SK-N-SH treated with all-trans-retinoic acid at 6 μM for 48 hours (cell line): ENCODE measurements around the gene CFAP61.

ENCODE experiments used
- ATAC-seq: fragments of 200-7000 bp; cut with Tn5 transposase; 3 replicates; pipeline ENCODE4 v1.9.1; 2020; ENCODE audit warnings: mild to moderate bottlenecking, moderate library complexity
- ARNTL ChIP-seq: fragments of 450-650 bp; formaldehyde crosslinking; IDR thresholded peaks from 2 replicates; pipeline ENCODE4 v1.5.0; 2020; ENCODE audit warnings: low read depth, mild to moderate bottlenecking, moderate library complexity, borderline replicate concordance
- CSDC2 ChIP-seq: fragments of 250-450 bp; sonication (Bioruptor Pico); IDR thresholded peaks from 2 replicates; pipeline ENCODE4 v1.5.0; 2020; ENCODE audit warnings: mild to moderate bottlenecking, moderate library complexity
- ESRRG ChIP-seq: fragments of 250-450 bp; sonication (Bioruptor Pico); IDR thresholded peaks from 2 replicates; pipeline ENCODE4 v1.6.1; 2021; ENCODE audit warnings: mild to moderate bottlenecking
- GLIS3 ChIP-seq: fragments of 250-450 bp; sonication (Bioruptor Pico); IDR thresholded peaks from 2 replicates; pipeline ENCODE4 v1.5.0; 2020; ENCODE audit warnings: mild to moderate bottlenecking, moderate library complexity
- ISL1 ChIP-seq: fragments of 250-450 bp; sonication (Bioruptor Pico); IDR thresholded peaks from 2 replicates; pipeline ENCODE4 v2.1.2; 2022; ENCODE audit warnings: mild to moderate bottlenecking, moderate library complexity
- OSR1 ChIP-seq: fragments of 250-450 bp; sonication (Bioruptor Pico); IDR thresholded peaks from 2 replicates; pipeline ENCODE4 v1.8.0; 2022; ENCODE audit warnings: moderate library complexity, mild to moderate bottlenecking, inconsistent platforms
- PPARA ChIP-seq: fragments of 250-450 bp; sonication (Bioruptor Pico); IDR thresholded peaks from 2 replicates; pipeline ENCODE4 v1.5.0; 2020; ENCODE audit warnings: mild to moderate bottlenecking, borderline replicate concordance
- RARB ChIP-seq: fragments of 250-450 bp; sonication (Bioruptor Pico); IDR thresholded peaks from 2 replicates; pipeline ENCODE4 v1.8.0; 2021; ENCODE audit warnings: mild to moderate bottlenecking, moderate library complexity
- SNAI2 ChIP-seq: fragments of 250-450 bp; sonication (Bioruptor Pico); IDR thresholded peaks from 2 replicates; pipeline ENCODE4 v1.5.0; 2020; ENCODE audit warnings: mild to moderate bottlenecking, moderate library complexity
- TCF4 ChIP-seq: fragments of 250-450 bp; sonication (Bioruptor Pico); IDR thresholded peaks from 2 replicates; pipeline ENCODE4 v1.8.0; 2021; ENCODE audit warnings: mild to moderate bottlenecking, moderate library complexity, borderline replicate concordance
- TOX ChIP-seq: fragments of 250-450 bp; sonication (Bioruptor Pico); IDR thresholded peaks from 2 replicates; pipeline ENCODE4 v1.8.0; 2021; ENCODE audit warnings: mild to moderate bottlenecking, moderate library complexity, borderline replicate concordance
- TSHZ2 ChIP-seq: fragments of 250-450 bp; sonication (Bioruptor Pico); IDR thresholded peaks from 2 replicates; pipeline ENCODE4 v1.5.0; 2020; ENCODE audit warnings: mild to moderate bottlenecking, moderate library complexity
- ZFP3 ChIP-seq: fragments of 250-450 bp; sonication (Bioruptor Pico); IDR thresholded peaks from 2 replicates; pipeline ENCODE4 v1.5.0; 2020; ENCODE audit warnings: mild to moderate bottlenecking, moderate library complexity
- ZFP30 ChIP-seq: fragments of 450-650 bp; formaldehyde crosslinking; IDR thresholded peaks from 2 replicates; pipeline ENCODE4 v1.5.0; 2022; ENCODE audit warnings: mild to moderate bottlenecking, moderate library complexity
- ZNF8 ChIP-seq: fragments of 450-650 bp; formaldehyde crosslinking; IDR thresholded peaks from 2 replicates; pipeline ENCODE4 v1.5.0; 2020; ENCODE audit warnings: mild to moderate bottlenecking, moderate library complexity
- TF ChIP-seq, protein P1 (sequence below): fragments of 250-450 bp; sonication (Bioruptor Pico); IDR thresholded peaks from 2 replicates; pipeline ENCODE4 v1.5.1; 2021; ENCODE audit warnings: mild to moderate bottlenecking, moderate library complexity
- TF ChIP-seq, protein P2 (sequence below): fragments of 250-450 bp; sonication (Bioruptor Pico); IDR thresholded peaks from 2 replicates; pipeline ENCODE4 v1.8.0; 2021; ENCODE audit warnings: low read depth, mild to moderate bottlenecking, moderate library complexity, borderline replicate concordance
- TF ChIP-seq, protein P3 (sequence below): fragments of 250-450 bp; sonication (Bioruptor Pico); IDR thresholded peaks from 2 replicates; pipeline ENCODE4 v1.8.0; 2020; ENCODE audit warnings: mild to moderate bottlenecking, moderate library complexity, borderline replicate concordance
- TF ChIP-seq, protein P4 (sequence below): fragments of 250-450 bp; sonication (Bioruptor Pico); IDR thresholded peaks from 2 replicates; pipeline ENCODE4 v1.5.1; 2020; ENCODE audit warnings: low read depth, mild to moderate bottlenecking, moderate library complexity

Gene CFAP61

DNA sequence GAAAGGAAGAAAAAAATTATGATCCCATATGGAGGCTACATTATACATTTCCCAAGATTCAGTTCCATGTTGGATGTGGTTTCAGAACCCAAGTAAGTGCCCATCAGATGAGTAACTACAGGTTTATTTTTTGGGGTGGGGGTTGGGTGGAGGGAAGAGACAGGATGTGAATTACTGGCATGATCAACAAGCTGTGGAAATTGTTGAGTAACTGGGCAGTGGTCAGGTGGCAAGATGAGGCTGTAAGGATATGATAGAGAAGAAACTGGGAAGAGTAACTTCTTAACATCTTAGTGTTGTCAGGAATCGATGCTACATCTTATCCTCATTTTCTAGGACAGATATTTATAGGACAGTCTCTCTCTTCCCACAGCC, 153.5 kb downstream of the CFAP61 start:
- TF ChIP-seq TCF4 (CRISPR knock-in tag), result no peak
- TF ChIP-seq ESRRG (CRISPR knock-in tag), result no peak
- no peak for TF ChIP-seq PPARA (CRISPR knock-in tag)
- TF ChIP-seq ZFP3 (CRISPR knock-in tag), result no peak
- no peak for TF ChIP-seq ARNTL (CRISPR knock-in tag)
- no peak for TF ChIP-seq ISL1
- TF ChIP-seq GLIS3 (CRISPR knock-in tag), result no peak
- TF ChIP-seq, protein P1, sequence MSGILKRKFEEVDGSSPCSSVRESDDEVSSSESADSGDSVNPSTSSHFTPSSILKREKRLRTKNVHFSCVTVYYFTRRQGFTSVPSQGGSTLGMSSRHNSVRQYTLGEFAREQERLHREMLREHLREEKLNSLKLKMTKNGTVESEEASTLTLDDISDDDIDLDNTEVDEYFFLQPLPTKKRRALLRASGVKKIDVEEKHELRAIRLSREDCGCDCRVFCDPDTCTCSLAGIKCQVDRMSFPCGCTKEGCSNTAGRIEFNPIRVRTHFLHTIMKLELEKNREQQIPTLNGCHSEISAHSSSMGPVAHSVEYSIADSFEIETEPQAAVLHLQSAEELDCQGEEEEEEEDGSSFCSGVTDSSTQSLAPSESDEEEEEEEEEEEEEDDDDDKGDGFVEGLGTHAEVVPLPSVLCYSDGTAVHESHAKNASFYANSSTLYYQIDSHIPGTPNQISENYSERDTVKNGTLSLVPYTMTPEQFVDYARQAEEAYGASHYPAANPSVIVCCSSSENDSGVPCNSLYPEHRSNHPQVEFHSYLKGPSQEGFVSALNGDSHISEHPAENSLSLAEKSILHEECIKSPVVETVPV, result no peak
- TF ChIP-seq TSHZ2, result no peak
- TF ChIP-seq, protein P2, sequence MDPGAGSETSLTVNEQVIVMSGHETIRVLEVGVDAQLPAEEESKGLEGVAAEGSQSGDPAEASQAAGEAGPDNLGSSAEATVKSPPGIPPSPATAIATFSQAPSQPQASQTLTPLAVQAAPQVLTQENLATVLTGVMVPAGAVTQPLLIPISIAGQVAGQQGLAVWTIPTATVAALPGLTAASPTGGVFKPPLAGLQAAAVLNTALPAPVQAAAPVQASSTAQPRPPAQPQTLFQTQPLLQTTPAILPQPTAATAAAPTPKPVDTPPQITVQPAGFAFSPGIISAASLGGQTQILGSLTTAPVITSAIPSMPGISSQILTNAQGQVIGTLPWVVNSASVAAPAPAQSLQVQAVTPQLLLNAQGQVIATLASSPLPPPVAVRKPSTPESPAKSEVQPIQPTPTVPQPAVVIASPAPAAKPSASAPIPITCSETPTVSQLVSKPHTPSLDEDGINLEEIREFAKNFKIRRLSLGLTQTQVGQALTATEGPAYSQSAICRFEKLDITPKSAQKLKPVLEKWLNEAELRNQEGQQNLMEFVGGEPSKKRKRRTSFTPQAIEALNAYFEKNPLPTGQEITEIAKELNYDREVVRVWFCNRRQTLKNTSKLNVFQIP (CRISPR knock-in tag), result no peak
- TF ChIP-seq SNAI2 (CRISPR knock-in tag), result no peak
- no peak for ATAC-seq

DNA sequence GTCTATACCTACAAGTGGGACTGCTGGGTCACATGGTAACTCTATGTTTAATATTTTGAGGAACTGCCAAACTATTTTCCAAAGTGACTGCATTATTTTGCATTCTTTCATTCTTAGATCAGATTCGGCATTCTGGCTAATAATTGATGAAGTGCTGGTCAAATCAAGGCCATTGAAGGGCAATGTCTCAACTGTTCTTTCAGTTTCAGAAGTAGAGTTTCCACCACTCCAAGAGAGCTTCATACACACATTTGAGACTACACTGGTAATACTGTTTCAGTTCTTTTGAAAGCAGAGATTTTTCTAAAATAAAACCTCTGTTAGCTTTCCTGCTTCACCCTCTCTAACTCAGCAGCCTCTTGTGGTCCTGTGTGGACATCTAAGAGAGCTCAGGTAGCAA, 154.5 kb downstream of the CFAP61 start:
- TF ChIP-seq GLIS3 (CRISPR knock-in tag), result no peak
- TF ChIP-seq RARB (CRISPR knock-in tag), result no peak
- TF ChIP-seq, protein P1, result no peak
- TF ChIP-seq, protein P2 (CRISPR knock-in tag), result no peak
- no peak for TF ChIP-seq TSHZ2
- no peak for TF ChIP-seq CSDC2 (CRISPR knock-in tag)
- TF ChIP-seq, protein P3, sequence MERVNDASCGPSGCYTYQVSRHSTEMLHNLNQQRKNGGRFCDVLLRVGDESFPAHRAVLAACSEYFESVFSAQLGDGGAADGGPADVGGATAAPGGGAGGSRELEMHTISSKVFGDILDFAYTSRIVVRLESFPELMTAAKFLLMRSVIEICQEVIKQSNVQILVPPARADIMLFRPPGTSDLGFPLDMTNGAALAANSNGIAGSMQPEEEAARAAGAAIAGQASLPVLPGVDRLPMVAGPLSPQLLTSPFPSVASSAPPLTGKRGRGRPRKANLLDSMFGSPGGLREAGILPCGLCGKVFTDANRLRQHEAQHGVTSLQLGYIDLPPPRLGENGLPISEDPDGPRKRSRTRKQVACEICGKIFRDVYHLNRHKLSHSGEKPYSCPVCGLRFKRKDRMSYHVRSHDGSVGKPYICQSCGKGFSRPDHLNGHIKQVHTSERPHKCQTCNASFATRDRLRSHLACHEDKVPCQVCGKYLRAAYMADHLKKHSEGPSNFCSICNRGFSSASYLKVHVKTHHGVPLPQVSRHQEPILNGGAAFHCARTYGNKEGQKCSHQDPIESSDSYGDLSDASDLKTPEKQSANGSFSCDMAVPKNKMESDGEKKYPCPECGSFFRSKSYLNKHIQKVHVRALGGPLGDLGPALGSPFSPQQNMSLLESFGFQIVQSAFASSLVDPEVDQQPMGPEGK (CRISPR knock-in tag), result no peak
- TF ChIP-seq ZFP30 (CRISPR knock-in tag), result no peak
- TF ChIP-seq, protein P4, sequence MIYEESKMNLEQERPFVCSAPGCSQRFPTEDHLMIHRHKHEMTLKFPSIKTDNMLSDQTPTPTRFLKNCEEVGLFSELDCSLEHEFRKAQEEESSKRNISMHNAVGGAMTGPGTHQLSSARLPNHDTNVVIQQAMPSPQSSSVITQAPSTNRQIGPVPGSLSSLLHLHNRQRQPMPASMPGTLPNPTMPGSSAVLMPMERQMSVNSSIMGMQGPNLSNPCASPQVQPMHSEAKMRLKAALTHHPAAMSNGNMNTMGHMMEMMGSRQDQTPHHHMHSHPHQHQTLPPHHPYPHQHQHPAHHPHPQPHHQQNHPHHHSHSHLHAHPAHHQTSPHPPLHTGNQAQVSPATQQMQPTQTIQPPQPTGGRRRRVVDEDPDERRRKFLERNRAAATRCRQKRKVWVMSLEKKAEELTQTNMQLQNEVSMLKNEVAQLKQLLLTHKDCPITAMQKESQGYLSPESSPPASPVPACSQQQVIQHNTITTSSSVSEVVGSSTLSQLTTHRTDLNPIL (CRISPR knock-in tag), result no peak
- no peak for TF ChIP-seq ZNF8 (CRISPR knock-in tag)
- no peak for TF ChIP-seq PPARA (CRISPR knock-in tag)
- TF ChIP-seq TOX (CRISPR knock-in tag), result no peak
- TF ChIP-seq OSR1 (CRISPR knock-in tag), result no peak
- ATAC-seq, result no peak
